Glutamatergic neuron (in vitro differentiated cells): ENCODE results near the gene KIAA1671. TPM values are rescaled to one million over a fixed set of nuclear protein-coding genes. Genes with fewer than 3 reads are reported as not detected.
A peak's percentile ranks its signal among the peaks of the same experiment; 100 is the strongest.

Source experiments
- DNase-seq: peaks from one replicate; pipeline ENCODE4 v3.0.0; 2022
- H3K27ac Mint-ChIP-seq: one replicate; pipeline ENCODE4 v1.8.0; 2020; ENCODE audit warnings: mild to moderate bottlenecking, mixed read lengths, inconsistent platforms; ENCODE audit not compliant: unreplicated experiment
- H3K27me3 Mint-ChIP-seq: one replicate; pipeline ENCODE4 v1.8.0; 2020; ENCODE audit warnings: mild to moderate bottlenecking, moderate library complexity, mixed read lengths, inconsistent platforms; ENCODE audit not compliant: unreplicated experiment
- H3K36me3 Mint-ChIP-seq: one replicate; pipeline ENCODE4 v1.8.0; 2020; ENCODE audit warnings: mild to moderate bottlenecking, mixed read lengths, inconsistent platforms; ENCODE audit not compliant: unreplicated experiment
- H3K4me1 Mint-ChIP-seq: one replicate; pipeline ENCODE4 v1.8.0; 2020; ENCODE audit warnings: mild to moderate bottlenecking, low read depth, mixed read lengths, inconsistent platforms; ENCODE audit not compliant: unreplicated experiment
- H3K4me3 Mint-ChIP-seq: one replicate; pipeline ENCODE4 v1.8.0; 2020; ENCODE audit warnings: mild to moderate bottlenecking, mixed read lengths, inconsistent platforms; ENCODE audit not compliant: unreplicated experiment
- H3K9me3 Mint-ChIP-seq: one replicate; pipeline ENCODE4 v1.8.0; 2020; ENCODE audit warnings: mild to moderate bottlenecking, moderate library complexity, mixed read lengths, inconsistent platforms; ENCODE audit not compliant: unreplicated experiment
- CTCF ChIP-seq: fragments of 200-600 bp; sonication (generic); IDR thresholded peaks from one replicate; pipeline ENCODE4 v1.5.0; 2021; ENCODE audit not compliant: partially characterized antibody, unreplicated experiment
- total RNA-seq: library from RNA; stranded (reverse); fragmentation: NEBNext Ultra II Directional; extraction: Animal tissue kit (Norgen Biotek cat#: 25700); gene quantifications from one replicate; pipeline ENCODE4 v1.2.1, GENCODE V29; 2021; ENCODE audit not compliant: unreplicated experiment

The KIAA1671 gene
- total RNA-seq, 1 donor from 2014 or later, result 15.3 TPM

- Mint-ChIP-seq H3K36me3 (no peaks in the 10 kb centered on the region), H3K4me3 (no peak overlapping the region), H3K9me3 (no peaks in the 10 kb centered on the region), H3K4me1 (peaks cover 5% of the 10 kb centered on the region), H3K27me3 (peaks cover 2% of the 10 kb centered on the region), H3K27ac (no peak overlapping the region)
- no peak for TF ChIP-seq CTCF
- no peak for DNase-seq
Measured at GRCh38 chr22:25059438-25059837, 106.9 kb downstream of the KIAA1671 start.

GRCh38 chr22:25060522-25061071 is 108.1 kb downstream of the KIAA1671 start:
- TF ChIP-seq CTCF, result no peak
- DNase-seq, result no peak
- Mint-ChIP-seq H3K4me3 (no peak overlapping the region), H3K27me3 (peaks cover 2% of the 10 kb centered on the region), H3K9me3 (no peaks in the 10 kb centered on the region), H3K27ac (no peak overlapping the region), H3K4me1 (peaks cover 5% of the 10 kb centered on the region), H3K36me3 (no peaks in the 10 kb centered on the region)

GRCh38 chr22:25061134-25061533 is 108.6 kb downstream of the KIAA1671 start:
- no peak for TF ChIP-seq CTCF
- Mint-ChIP-seq H3K27ac (no peak overlapping the region), H3K9me3 (no peaks in the 10 kb centered on the region), H3K4me1 (peaks cover 5% of the 10 kb centered on the region), H3K36me3 (no peaks in the 10 kb centered on the region), H3K27me3 (peaks cover 4% of the 10 kb centered on the region), H3K4me3 (no peak overlapping the region)
- DNase-seq, result no peak

- H3K4me3 Mint-ChIP-seq, result no peak overlapping the region
- TF ChIP-seq CTCF, result no peak
- H3K9me3 Mint-ChIP-seq, result no peaks in the 10 kb centered on the region
- peaks cover 4% of the 10 kb centered on the region for H3K27me3 Mint-ChIP-seq
- H3K36me3 Mint-ChIP-seq, result no peaks in the 10 kb centered on the region
- peak overlapping the region; percentile 78 for H3K27ac Mint-ChIP-seq
- DNase-seq, result no peak
- H3K4me1 Mint-ChIP-seq, result peaks cover 5% of the 10 kb centered on the region
Measured at GRCh38 chr22:25061605-25062376, 109.3 kb downstream of the KIAA1671 start.
